H1 (cell line): ENCODE data around the gene DCAF15. TPM values are rescaled to one million over a fixed set of nuclear protein-coding genes. Genes with fewer than 3 reads are reported as not detected.

Experiments used
- BACH1 ChIP-seq: IDR thresholded peaks from 2 replicates; pipeline ENCODE4 v1.6.1; 2012; ENCODE audit warnings: low read length, improper control_type of control experiment
- CEBPB ChIP-seq: IDR thresholded peaks from 2 replicates; pipeline ENCODE4 v1.6.1; 2012; ENCODE audit warnings: low read depth, low read length
- CHD2 ChIP-seq: IDR thresholded peaks from 2 replicates; pipeline ENCODE4 v1.6.1; 2012; ENCODE audit warnings: low read length, improper control_type of control experiment
- JUND ChIP-seq: IDR thresholded peaks from 2 replicates; pipeline ENCODE4 v1.6.1; 2011; ENCODE audit warnings: mild to moderate bottlenecking, improper control_type of control experiment, low read length
- KDM1A ChIP-seq: fragments of 200-600, 300-600 bp; sonication (generic); IDR thresholded peaks from 2 replicates; pipeline ENCODE4 v1.7.1; 2016; ENCODE audit warnings: mild to moderate bottlenecking, low read length, borderline replicate concordance
- POLR2AphosphoS5 ChIP-seq: IDR thresholded peaks from 2 replicates; pipeline ENCODE4 v1.6.1; 2011; ENCODE audit warnings: low read depth, low read length
- SP4 ChIP-seq: IDR thresholded peaks from 2 replicates; pipeline ENCODE4 v1.6.1; 2012; ENCODE audit warnings: low read length, inconsistent platforms
- TAF1 ChIP-seq: IDR thresholded peaks from 2 replicates; pipeline ENCODE4 v1.6.1; 2011; ENCODE audit warnings: mild to moderate bottlenecking, low read depth, low read length
- TEAD4 ChIP-seq: IDR thresholded peaks from 2 replicates; pipeline ENCODE4 v1.6.1; 2012; ENCODE audit warnings: low read depth, low read length, inconsistent platforms, mixed read lengths
- polyA plus RNA-seq, 7 experiments: library from polyadenylated mRNA; depleted of rRNA in 3 of 7; stranded (reverse) in 5 of 7; unstranded in 2 of 7; fragments of >200 nt in 5 of 7; fragments of 200-250 nt in 2 of 7; gene quantifications; 1 replicate in 5 of 7; 2 replicates in 1 of 7; 4 replicates in 1 of 7; pipeline versions ENCODE4 v1.2.1 to v1.2.3, GENCODE V29; 2011 to 2013; ENCODE audit warnings: missing spikeins in 2 of 7, mixed read lengths in 2 of 7
- total RNA-seq: library from RNA; stranded (reverse); fragmentation: NEBNext Ultra II Directional; extraction: Animal tissue kit (Norgen Biotek cat#: 25700); gene quantifications from 2 replicates; pipeline ENCODE4 v1.2.1, GENCODE V29; 2021
- TF ChIP-seq, protein P1 (sequence below): fragments of 300-600 bp; sonication (generic); IDR thresholded peaks from 2 replicates; pipeline ENCODE4 v1.7.1; 2012; ENCODE audit warnings: low read length, moderate library complexity, mild to moderate bottlenecking, inconsistent platforms; ENCODE audit not compliant: insufficient replicate concordance
- TF ChIP-seq, protein P2 (sequence below): IDR thresholded peaks from 2 replicates; pipeline ENCODE4 v1.6.1; 2011; ENCODE audit warnings: low read depth, mild to moderate bottlenecking, low read length; ENCODE audit not compliant: insufficient read depth

The DCAF15 gene
- total and polyA plus RNA-seq, 2 of the 8 experiments (the other 6 are each of a cell fraction or from before 2014, with no cell fraction given), result 68.7 to 80.8 TPM

DNA sequence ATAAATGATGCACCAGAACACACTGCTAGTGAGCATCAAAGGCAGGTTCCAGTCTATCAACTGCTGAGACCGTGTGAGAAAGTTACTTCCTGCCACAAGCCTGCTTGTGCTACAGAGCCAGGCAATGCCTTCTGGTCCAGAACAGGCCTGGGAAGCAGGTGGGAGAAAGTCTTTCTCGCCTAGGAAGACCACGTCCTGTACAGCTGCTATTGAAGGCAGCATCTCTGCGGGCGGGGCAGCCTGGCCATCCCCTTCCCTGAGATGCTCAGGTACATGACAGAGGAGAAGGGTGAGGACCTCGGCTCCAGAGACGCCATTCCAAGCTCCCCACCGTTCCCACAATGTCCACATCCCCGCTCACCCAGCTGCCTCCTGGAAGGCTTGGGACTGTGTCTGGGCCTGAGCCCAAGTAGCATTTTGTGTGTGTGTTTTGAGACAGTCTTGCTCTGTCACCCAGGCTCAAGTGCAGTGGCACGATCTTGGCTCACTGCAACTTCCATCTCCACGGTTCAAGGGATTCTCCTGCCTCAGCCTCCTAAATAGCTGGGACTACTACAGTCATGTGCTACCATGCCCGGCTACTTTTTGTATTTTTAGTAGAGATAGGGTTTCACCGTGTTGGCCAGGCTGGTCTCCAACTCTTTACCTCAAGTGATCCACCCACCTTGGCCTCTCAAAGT is 50.4 kb downstream of the DCAF15 start (continued):
- TF ChIP-seq, protein P1, sequence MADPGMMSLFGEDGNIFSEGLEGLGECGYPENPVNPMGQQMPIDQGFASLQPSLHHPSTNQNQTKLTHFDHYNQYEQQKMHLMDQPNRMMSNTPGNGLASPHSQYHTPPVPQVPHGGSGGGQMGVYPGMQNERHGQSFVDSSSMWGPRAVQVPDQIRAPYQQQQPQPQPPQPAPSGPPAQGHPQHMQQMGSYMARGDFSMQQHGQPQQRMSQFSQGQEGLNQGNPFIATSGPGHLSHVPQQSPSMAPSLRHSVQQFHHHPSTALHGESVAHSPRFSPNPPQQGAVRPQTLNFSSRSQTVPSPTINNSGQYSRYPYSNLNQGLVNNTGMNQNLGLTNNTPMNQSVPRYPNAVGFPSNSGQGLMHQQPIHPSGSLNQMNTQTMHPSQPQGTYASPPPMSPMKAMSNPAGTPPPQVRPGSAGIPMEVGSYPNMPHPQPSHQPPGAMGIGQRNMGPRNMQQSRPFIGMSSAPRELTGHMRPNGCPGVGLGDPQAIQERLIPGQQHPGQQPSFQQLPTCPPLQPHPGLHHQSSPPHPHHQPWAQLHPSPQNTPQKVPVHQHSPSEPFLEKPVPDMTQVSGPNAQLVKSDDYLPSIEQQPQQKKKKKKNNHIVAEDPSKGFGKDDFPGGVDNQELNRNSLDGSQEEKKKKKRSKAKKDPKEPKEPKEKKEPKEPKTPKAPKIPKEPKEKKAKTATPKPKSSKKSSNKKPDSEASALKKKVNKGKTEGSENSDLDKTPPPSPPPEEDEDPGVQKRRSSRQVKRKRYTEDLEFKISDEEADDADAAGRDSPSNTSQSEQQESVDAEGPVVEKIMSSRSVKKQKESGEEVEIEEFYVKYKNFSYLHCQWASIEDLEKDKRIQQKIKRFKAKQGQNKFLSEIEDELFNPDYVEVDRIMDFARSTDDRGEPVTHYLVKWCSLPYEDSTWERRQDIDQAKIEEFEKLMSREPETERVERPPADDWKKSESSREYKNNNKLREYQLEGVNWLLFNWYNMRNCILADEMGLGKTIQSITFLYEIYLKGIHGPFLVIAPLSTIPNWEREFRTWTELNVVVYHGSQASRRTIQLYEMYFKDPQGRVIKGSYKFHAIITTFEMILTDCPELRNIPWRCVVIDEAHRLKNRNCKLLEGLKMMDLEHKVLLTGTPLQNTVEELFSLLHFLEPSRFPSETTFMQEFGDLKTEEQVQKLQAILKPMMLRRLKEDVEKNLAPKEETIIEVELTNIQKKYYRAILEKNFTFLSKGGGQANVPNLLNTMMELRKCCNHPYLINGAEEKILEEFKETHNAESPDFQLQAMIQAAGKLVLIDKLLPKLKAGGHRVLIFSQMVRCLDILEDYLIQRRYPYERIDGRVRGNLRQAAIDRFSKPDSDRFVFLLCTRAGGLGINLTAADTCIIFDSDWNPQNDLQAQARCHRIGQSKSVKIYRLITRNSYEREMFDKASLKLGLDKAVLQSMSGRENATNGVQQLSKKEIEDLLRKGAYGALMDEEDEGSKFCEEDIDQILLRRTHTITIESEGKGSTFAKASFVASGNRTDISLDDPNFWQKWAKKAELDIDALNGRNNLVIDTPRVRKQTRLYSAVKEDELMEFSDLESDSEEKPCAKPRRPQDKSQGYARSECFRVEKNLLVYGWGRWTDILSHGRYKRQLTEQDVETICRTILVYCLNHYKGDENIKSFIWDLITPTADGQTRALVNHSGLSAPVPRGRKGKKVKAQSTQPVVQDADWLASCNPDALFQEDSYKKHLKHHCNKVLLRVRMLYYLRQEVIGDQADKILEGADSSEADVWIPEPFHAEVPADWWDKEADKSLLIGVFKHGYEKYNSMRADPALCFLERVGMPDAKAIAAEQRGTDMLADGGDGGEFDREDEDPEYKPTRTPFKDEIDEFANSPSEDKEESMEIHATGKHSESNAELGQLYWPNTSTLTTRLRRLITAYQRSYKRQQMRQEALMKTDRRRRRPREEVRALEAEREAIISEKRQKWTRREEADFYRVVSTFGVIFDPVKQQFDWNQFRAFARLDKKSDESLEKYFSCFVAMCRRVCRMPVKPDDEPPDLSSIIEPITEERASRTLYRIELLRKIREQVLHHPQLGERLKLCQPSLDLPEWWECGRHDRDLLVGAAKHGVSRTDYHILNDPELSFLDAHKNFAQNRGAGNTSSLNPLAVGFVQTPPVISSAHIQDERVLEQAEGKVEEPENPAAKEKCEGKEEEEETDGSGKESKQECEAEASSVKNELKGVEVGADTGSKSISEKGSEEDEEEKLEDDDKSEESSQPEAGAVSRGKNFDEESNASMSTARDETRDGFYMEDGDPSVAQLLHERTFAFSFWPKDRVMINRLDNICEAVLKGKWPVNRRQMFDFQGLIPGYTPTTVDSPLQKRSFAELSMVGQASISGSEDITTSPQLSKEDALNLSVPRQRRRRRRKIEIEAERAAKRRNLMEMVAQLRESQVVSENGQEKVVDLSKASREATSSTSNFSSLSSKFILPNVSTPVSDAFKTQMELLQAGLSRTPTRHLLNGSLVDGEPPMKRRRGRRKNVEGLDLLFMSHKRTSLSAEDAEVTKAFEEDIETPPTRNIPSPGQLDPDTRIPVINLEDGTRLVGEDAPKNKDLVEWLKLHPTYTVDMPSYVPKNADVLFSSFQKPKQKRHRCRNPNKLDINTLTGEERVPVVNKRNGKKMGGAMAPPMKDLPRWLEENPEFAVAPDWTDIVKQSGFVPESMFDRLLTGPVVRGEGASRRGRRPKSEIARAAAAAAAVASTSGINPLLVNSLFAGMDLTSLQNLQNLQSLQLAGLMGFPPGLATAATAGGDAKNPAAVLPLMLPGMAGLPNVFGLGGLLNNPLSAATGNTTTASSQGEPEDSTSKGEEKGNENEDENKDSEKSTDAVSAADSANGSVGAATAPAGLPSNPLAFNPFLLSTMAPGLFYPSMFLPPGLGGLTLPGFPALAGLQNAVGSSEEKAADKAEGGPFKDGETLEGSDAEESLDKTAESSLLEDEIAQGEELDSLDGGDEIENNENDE, result no peak
- TF ChIP-seq TAF1, result no peak
- TF ChIP-seq, protein P2, sequence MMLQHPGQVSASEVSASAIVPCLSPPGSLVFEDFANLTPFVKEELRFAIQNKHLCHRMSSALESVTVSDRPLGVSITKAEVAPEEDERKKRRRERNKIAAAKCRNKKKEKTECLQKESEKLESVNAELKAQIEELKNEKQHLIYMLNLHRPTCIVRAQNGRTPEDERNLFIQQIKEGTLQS, result no peak
- no peak for TF ChIP-seq BACH1
- no peak for TF ChIP-seq JUND
- no peak for TF ChIP-seq TEAD4
- no peak for TF ChIP-seq SP4
- TF ChIP-seq CHD2, result no peak
- TF ChIP-seq KDM1A, result no peak
- no peak for TF ChIP-seq CEBPB
- no peak for TF ChIP-seq POLR2AphosphoS5
- TF ChIP-seq, all 59 proteins: peak for 0
